Measurements from ENCODE around the gene WASL.

- TF ChIP-seq CTCF (conservative IDR thresholded peaks at IDR 0.05) (no peak), ZFX (IDR thresholded peaks at IDR 0.05) (no peak)
These were observed 24.9 kb downstream of the WASL start for GRCh38 chr7:123723913-123724312.
